GOT3 (cell line): Measurements from ENCODE around the gene SNX15.

Source experiments
- DNase-seq: peaks from one replicate; lab custom pipeline; 2025; ENCODE audit warnings: mixed read lengths; lab: John Stamatoyannopoulos, UW

SNX15 gene

DNA sequence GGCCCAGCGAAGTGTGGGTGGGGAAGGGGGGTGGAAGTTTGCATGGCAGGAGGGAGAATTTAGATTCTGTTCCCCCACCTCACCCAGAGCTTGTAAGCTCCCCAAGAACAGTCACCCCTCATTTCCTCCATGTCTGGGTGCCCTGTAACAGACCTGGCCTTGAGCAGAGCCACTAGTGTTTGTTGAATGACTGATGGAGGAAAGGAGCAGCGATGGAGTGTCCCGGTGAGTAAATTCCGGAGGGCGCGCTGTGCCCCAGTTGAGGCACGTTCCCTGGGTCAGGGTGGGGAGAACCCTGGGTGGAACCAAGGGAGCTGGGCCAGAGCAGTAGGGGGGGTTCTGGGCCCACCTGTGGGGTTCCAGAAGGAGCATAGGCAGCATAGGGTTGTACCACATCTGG, 30.3 kb downstream of the SNX15 start:
- DNase-seq, result no peak

DNA sequence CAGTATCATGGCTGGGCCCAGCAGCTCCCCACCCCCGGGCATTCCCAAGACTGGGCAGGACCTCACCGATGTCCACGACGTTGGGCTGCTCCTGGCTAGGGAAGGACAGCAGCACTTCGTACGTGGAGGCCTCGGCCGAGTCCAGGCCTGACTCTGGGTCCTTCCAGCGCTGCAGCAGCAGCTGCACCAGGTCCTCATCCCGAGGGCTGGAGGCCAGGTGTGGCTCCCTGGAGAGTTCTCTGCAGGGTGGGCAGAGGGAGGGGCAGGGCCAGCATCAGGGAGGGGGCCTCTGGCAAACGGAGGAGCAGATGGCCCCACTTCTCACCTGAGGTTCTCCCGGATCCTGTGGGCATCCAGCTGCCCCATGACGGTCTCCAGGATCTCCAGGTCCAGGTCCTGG, 30.8 kb downstream of the SNX15 start:
- no peak for DNase-seq

DNA sequence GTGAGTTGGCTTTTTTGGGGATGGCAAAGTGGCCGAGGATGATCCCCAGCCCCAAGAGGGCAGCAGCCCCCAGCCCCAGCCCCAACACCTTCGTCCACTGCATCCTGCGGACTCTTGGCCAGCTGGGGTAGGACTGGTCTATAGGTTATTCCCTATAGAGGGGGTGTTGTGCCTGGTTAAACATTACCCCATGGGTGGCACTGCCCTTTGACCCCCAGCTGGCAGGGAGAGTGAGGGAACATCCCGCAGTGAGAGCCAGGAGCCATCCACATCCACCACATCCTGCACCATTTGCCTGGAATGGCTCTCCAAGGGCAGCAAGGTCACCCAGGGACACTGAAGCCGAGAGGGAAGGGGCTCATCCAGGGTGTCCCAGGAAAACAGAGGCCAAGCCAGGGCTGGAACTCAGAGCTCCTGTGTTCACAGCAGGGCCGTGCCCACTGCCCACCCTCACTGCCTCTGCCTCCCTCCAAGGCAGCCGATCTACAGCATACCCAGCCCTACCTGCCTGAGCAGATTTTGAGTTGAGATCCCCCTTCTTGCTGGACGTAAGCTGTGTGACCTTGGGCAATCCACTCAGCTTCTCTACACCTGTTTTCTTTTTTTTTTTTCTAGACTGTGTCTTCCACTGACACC, 31.3 kb downstream of the SNX15 start, which contains the start of gene NAALADL1:
Gene NAALADL1, minus strand, starts transcription at position 135 of the 636 bp plus-strand sequence. Its CDS starts 32 bp downstream, at position 103.
- no peak for DNase-seq

DNA sequence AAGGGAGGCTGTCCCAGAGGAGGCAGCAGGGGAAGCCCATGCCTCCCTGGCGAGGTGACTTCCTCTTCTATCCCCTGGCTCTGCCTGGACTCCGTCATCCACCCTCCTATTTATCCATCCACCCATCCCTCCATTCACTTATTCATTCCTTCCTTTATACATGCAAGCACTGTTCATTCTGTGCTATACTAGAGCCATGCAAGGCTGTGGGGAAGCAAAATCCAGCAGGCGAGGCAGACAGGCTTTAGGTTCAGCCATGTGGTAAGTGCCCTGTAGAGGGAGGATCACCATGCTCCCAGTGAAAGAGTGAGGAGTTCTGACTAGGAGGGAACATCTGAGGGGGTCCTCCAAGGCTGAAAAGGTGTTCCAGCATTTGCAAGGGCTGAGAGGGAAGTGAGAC, 32.3 kb downstream of the SNX15 start:
- no peak for DNase-seq

DNA sequence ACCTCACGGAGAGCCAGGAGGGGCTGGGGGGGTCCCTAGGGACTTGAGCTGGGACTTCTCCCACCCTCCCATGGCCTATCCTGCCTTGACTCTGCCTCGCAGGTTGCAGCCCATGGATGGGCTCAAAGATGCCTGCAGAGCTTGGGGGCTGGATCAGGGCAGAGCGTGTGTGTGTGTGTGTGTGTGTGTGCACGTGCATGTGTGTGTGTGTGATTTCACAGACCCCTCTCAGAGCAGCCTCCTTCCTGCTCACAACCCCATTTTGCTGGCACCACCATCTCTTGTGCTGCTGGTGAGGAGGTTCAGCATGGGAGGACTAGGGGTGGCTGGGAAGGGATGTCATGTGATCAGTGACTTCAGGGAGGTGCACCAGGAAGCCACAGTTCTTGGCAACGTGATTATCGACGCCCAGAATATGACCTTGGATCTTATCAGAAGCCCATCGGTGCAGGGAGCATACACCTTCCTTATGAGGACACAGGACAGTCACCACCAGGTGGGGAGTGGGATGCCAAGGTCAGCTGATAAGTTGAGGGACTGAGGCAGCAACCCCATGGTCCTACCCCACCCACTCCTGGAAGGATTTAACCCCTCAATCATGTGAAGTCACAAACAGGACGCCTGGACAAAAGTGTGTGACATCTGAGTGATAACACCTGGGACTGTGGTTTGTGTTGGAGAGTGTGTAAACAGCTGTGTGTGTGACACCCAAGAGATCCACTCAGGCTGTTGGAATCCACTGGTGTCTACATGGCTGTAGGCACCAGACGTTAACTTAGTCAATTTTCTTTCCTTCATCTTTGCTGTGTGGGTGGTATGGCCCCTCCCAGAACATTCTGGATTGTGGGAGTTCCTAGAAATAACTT, 33.0 kb downstream of the SNX15 start:
- no peak for DNase-seq

DNA sequence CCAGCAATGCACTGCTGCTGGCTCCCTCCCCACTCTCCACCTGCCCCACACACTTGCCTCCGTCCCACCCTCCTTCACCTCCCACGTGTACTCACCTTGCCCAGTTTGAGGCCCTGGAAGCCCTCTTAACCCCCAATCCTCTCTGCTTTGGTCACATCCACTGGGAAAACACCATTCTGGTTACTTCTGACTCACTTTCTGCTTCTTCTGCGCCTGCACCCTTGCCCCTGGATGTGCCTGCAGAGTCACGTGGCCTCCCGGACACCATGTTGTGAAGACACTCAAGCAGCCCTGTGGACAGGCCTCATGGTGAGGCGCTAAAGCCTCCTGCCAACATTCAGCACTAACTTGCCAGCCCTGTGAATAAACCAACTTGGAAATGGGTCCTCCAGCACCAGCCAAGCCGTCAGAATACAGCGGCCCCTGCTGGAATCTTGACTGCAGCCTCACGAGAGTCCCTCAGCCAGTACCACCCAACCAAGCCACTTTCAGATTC, 33.7 kb downstream of the SNX15 start:
- peak; percentile 99 for DNase-seq

DNA sequence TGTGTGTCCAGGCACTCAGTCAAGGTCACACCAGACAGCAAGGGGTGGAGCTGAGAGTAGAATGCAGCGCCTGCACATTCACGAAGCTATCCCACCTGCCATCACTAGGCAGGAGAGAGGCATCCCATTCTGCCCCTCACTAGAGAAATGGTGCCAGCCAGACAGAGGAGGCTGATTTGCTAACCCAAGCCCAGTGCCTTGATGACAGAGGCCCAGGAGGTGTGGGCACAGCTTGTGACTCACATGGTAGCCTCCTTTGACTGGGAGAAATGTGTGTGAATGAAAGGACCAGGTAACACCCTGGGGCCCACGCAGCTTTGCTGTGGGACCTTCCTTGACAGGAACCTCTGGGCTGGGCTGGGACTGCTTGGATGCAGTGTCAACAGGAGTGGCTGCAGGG, 36.3 kb downstream of the SNX15 start:
- no peak for DNase-seq

DNA sequence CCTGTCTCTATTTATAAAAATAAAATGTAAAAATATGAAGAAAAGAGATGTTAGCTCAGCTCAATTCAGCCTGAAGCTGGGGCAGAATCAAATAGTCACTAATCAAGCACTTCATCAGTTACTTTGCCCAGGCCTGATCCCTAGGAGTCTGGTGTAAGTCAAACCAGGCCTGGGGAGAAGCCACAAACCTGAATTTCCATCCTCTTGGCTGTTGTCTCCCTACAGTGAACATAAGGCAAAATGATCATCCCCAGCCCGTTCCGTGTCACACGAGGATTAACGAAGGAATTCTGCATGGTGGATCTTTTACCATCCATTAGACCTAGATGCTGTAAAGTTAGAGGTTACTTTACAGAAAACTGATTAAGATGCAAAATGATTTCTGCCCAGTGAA, 37.6 kb downstream of the SNX15 start:
- DNase-seq, result no peak

DNA sequence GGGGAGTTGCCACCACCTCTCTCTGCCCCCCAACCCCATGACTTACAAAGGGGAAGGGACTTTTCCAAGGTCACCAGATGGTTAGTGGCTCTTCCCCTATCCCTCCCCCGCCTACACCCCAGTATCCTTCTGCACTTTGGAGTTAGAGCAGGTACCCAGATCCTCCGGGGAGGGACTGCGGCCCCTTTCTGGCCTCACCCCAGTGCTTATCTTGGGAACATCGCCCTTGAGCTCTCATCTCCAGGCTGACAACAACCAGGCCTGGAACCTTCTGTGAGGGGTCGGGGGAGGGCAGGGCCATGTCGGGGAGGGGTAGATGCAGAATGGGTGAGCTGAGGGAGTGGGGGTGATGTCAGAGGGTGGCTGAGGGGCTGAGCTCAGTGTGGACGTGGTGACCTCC, 38.6 kb downstream of the SNX15 start:
- no peak for DNase-seq

DNA sequence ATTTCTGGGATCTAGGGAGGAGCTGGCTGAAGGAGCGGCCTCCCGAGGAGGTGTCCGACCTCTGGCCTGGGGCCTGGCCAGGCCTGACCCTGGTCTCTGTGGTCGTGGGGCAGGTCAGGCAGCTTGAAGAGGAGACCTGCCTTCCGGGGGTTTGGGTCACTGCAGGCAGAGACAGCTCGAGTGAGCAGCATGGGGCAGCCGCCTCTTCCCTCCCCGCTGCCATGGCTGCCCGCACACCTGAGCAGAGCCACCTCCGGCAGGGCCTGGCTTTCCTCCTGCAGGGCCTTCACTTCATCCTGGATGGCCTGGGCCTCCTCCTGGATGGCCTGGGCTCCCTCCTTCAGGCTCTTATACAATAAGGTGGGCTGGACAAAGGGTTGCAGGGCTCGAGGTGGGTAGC, 39.1 kb downstream of the SNX15 start:
- DNase-seq, result no peak

DNA sequence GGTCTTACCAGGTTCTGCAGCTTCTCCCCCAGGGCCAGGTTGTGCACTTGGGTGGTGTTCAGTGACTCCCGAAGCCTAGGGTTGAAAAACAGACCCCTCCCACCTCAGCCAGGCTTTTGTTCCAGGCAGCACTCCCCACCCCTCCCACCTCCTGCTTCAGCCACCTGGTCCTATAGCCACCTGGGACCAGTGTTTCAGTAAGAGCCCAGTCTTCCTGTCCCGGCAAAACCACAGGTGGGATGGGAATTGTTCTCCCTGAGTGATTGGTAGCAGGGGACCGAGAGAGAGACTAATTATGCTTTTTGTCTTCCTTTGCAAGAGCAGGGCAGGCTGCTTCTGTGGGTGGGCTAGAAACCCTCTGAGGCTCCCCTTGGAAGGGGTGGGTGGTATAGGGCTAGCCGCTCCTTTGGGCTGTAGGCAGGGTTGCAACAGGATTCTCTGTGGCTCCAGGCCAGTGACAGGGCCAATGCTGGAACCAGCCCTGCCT, 39.6 kb downstream of the SNX15 start:
- no peak for DNase-seq

DNA sequence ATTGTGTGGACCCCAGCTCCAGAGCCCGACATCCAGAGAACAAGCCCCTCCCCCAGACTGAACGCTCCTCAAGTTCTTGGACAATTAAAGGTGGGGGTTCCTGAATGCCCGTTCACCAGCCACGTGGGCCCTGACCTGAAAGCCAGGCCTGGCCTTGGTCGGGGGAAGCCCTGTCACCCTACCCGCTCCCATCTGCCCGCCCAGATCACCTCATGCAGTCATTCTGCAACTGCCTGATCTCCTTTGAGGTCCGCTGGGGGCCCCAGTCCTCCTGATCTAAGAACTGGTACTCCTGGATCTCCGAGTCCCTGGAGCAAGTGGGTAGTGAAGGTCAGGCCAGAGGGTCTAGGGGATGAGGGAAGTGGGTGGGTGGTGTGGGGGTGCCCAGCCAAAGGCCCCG, 40.2 kb downstream of the SNX15 start:
- no peak for DNase-seq

DNA sequence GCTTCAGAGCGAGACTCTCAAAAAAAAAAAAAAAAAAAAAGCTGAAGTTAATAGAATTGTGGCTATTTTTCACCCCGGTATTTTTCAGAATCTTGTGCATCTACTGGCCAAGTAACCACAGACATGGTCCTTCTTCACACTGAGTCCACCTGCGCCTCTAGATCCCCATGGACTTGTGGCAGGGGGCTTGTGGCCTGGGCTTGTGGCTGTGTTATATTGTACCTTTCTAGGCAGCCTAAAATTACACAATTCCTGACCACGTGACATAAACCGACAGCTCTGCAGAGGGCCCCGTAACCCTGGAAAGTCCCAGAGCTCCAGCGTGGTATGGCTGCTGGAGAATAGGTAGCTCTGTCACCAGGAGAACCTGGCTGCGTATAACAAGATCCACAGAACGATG, 42.0 kb downstream of the SNX15 start:
- no peak for DNase-seq

DNA sequence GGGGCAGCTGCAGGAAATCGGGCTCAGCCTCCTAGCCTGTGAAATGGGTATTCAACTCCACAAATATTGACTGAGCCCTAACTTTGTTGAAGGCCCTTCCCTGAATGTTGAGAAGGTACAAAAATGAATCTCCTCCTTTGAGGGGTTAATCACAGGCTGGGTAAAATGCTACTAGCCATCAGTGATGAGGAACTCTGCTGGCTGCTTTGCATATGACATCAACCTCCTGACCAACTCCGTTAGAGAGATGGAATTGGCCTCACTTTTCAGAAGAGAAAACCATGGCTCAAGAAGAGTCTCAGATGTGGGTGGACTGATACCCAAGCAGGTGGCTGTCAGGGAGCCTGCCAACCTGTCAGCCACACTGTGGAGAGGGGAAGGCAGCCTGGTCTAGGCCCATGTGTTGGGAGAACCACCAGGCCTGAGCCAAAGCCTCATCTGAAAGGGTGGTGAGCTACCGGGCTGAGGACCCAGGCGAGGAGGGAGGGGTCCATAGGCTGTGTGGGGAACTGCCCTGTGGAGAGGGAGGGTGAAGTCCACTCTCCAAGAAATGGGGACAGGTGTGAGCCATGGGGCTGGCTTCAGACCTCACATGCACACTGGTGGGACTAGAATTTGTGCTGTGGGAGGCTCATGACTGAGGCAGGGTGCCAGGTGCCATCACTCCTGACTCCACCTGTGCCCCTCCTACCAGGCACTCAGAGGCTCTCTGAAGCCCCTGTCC, 44.8 kb downstream of the SNX15 start:
- no peak for DNase-seq

DNA sequence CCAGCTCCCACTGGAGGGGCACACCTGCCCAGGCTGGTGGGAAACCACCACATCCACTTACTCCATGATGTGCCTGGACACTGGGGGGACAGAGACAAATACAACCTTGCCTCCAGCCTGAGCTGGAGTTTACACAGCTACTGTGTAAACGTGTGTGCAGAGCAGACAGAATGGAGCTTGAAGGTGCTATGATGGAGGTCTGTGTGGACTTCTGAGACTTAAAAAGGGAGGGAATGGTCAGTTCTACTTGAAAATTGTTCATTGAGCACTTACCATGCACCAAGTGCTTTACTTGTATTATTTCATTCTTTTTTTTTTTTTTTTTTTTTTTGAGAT, 45.4 kb downstream of the SNX15 start:
- no peak for DNase-seq

DNA sequence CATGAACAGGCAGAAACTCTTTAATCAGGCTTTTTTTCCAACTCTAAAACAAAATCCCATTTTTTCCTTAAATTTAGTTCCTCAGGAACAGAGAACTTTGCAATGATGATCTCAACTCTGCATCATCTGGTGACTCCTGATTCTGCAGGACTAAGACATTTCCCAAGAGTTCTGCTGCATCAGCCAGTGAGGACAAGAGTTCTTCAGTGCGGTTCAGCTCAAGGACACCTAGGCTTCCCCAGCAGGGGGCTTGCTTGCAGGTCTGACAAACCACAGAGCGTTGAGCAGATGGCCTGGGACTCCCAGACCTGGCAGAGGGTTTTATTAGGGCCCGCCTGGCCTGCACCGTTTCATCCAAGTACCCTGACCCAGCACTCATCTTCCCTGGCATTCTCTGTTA, 50.2 kb downstream of the SNX15 start:
- no peak for DNase-seq

DNA sequence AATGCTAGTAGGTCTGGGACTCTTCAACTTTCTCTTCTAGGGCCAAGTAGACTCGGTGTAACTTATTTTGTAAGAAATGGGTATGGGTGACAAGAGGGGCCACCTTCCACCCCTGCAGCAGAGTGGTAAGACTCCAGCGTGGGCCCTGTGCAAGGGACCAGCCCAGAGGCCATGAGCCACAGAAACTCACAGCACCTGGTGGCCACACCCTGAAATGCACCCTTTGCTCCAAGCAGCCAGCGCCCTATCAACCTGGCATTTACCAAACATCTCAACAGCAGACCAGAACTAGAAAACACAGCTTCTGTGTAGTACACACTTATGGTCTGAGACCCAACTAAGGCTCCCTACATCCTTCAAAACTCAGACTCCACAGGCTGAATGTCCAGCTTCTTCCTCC, 50.9 kb downstream of the SNX15 start:
- DNase-seq, result no peak

DNA sequence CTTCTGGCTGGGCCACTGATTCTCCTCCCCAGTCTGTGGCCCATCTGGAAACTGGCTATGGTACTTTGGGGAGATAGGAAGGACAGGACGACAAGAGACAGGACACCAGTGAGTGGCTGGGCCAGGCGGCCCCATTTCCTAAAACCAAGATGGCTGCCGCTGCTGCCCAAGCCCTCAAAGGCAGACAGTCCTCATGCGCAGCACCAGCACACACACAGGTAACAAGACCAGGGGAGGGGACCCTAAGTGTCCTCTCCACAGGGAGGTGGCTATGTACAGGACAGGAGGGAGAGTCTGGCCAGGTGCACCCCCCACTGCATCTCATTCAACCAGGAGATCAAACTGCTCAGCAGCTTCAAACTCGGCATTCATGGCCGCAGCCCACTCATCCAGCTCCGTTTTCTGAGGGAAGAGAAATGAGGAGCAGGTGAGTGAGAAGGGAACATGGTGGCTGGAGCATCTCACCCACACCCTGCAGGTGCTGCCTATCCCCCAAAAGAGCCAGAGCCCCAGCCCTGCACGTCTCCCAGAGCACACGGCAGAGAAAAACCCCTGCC, 51.6 kb downstream of the SNX15 start:
- DNase-seq, result no peak

DNA sequence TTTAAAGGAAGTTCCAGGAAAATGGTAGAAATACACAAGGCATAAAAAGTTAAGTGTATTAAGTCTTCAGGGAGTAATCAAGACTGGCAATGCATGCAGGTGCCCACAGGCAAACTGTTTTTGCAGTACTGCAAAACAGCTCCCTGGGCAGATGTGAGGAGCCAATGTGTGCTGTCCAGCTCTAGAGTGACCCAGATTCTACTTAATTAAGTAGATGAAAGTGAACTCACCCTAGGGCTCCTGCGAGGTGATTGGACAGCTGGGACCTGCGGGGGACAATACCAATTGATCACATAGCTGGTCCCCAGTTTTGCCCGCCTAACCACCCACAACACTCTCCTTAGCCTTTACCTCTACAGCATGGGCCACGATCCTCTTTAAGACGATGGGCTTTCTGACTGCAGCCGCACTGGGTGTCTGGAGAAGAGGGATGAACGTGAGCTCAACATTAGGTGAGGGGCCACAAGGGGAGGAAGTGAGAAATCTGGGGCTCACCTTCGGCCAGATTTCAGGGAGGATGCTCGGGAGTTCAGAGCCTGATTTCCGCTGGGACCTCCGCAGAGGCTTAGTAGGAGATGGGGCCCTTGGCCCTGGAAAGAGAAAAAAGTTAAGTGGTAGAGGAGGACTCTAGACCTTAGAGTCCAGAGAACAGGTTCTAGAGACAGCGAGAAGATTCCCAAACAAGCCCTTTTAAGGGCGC, 56.0 kb downstream of the SNX15 start:
- no peak for DNase-seq

DNA sequence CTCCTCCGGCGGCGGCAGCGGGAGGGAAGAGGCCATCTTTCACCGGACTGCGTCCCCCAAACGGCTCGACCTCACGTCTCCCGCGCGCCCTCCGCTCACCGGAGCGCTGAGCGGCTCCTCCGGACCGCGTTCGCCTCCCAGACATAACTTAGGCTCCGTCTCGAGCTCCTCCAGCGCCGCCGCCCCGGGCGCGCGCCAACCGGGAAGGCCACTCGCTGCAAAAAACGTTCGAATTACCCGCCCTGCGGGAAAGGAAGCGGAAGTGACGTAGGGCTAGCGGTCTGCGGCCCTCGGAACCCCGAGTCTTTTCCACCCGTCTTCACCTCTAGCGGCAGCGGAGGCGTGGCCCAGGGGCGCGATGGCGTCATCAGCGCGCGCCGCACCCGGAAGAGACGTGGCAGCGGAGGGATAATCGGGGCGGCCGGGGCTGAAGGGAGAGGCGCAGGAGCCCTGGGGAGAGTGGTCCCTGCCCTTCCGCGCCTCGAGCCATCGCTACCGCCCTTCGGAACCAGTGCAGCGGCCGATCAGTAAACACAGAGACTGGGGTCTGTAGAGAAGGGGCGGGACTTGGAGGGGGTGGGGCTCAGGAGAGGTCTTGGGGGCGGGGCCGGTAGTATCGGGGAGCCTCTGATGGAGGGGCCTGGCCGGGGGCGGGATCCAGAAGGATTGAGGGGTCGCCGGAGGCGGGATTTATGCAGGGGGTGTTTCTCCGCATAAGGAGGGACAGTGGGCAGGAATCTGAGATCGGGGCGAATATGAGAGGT, 56.8 kb downstream of the SNX15 start, which contains the start of the genes CDCA5 and ZFPL1:
Gene CDCA5, minus strand, starts transcription at position 207 of the 764 bp plus-strand sequence. Its CDS starts 62 bp downstream, at position 145.
Gene ZFPL1, plus strand, starts transcription at position 389 of the 764 bp plus-strand sequence. CDS start 477 bp downstream, outside the sequence.
- DNase-seq, result peak; percentile 56
